A549 (cell line): ENCODE data around the gene IMPA2. TPM values are rescaled to one million over a fixed set of nuclear protein-coding genes. Genes with fewer than 3 reads are reported as not detected.

Experiments used
- ATAC-seq, 2 experiments: fragments of 200-7000 bp in 1 of 2; fragments of >200 bp in 1 of 2; cut with Nextera tagmentation in 1 of 2; cut with Tn5 transposase in 1 of 2; 3 replicates each; pipeline versions ENCODE4 v1.8.0 to v1.9.1; 2018 to 2020; ENCODE audit warnings: mild to moderate bottlenecking in 1 of 2, moderate library complexity in 1 of 2
- CTCF ChIA-PET: fragments of 300-600 bp; sonication (Branson Sonifier 250); formaldehyde crosslinking; extraction: SDS; loops from one replicate; lab custom pipeline; 2021; ENCODE audit warnings: antibody characterized with exemption, inconsistent platforms; lab: Yijun Ruan, JAX
- POLR2A ChIA-PET: fragments of 350-600 bp; formaldehyde crosslinking; extraction: SDS; loops from one replicate; lab custom pipeline; 2021; ENCODE audit warnings: antibody characterized with exemption, inconsistent platforms; lab: Yijun Ruan, JAX
- DNase-seq, 2 experiments: peaks; one replicate each; pipeline versions ENCODE4 v3.0.0 to v3.0.0-alpha.2; 2011 to 2016; ENCODE audit warnings: low read depth in 1 of 2, low spot score in 1 of 2
- FAIRE-seq: peaks from 2 replicates; lab custom pipeline; 2011; peaks lifted over from hg19 to GRCh38; lab: Jason Lieb, UNC
- H3K27ac ChIP-seq, 2 experiments: fragments of >200 bp; sonication (Bioruptor Twin); formaldehyde crosslinking; 3 replicates each; pipeline ENCODE4 v1.5.1; 2016 to 2017
- H3K4me1 ChIP-seq: fragments of >200 bp; sonication (Bioruptor Twin); formaldehyde crosslinking; 3 replicates; pipeline ENCODE4 v1.6.1; 2016
- H3K4me2 ChIP-seq: fragments of >200 bp; sonication (Bioruptor Twin); formaldehyde crosslinking; 3 replicates; pipeline ENCODE4 v1.6.1; 2016
- H3K4me3 ChIP-seq: fragments of >200 bp; sonication (Bioruptor Twin); formaldehyde crosslinking; 3 replicates; pipeline ENCODE4 v1.5.1; 2016
- H3K9me3 ChIP-seq: fragments of >200 bp; sonication (Bioruptor Twin); formaldehyde crosslinking; 3 replicates; pipeline ENCODE4 v1.6.1; 2016
- BHLHE40 ChIP-seq: IDR thresholded peaks from 2 replicates; pipeline ENCODE4 v1.6.1; 2012; ENCODE audit warnings: low read depth, low read length, inconsistent platforms
- EHMT2 ChIP-seq: fragments of 200-600 bp; sonication (generic); IDR thresholded peaks from 2 replicates; pipeline ENCODE4 v1.6.1; 2016; ENCODE audit warnings: antibody characterized with exemption, low read depth, mild to moderate bottlenecking, moderate library complexity
- EP300 ChIP-seq, 2 experiments: fragments of >200 bp; sonication (Bioruptor Twin); formaldehyde crosslinking; IDR thresholded peaks; 2 replicates in 1 of 2; 3 replicates in 1 of 2; pipeline ENCODE4 v1.6.1; 2016 to 2017
- ESRRA ChIP-seq: fragments of 150-350 bp; IDR thresholded peaks from 2 replicates; pipeline ENCODE4 v1.6.1; 2014; ENCODE audit warnings: mild to moderate bottlenecking, low read length, borderline replicate concordance
- HOXB13 ChIP-seq: fragments of 250-450 bp; sonication (Bioruptor Pico); IDR thresholded peaks from 2 replicates; pipeline ENCODE4 v1.5.0; 2020; ENCODE audit warnings: low read depth, mild to moderate bottlenecking, moderate library complexity
- JUN ChIP-seq, 2 experiments: fragments of >200 bp; sonication (Bioruptor Twin); formaldehyde crosslinking; IDR thresholded peaks; 2 replicates in 1 of 2; 3 replicates in 1 of 2; pipeline ENCODE4 v1.6.1; 2016 to 2017
- KDM5A ChIP-seq: fragments of 200-600 bp; sonication (generic); IDR thresholded peaks from 2 replicates; pipeline ENCODE4 v1.6.1; 2016; ENCODE audit warnings: antibody characterized with exemption, mild to moderate bottlenecking
- MYC ChIP-seq: IDR thresholded peaks from 2 replicates; pipeline ENCODE4 v1.6.1; 2012; ENCODE audit warnings: mild to moderate bottlenecking, inconsistent platforms, low read length, improper control_type of control experiment, borderline replicate concordance
- NFE2L2 ChIP-seq: fragments of 150-350 bp; conservative IDR thresholded peaks from 2 replicates; pipeline ENCODE4 v1.6.1; 2014; ENCODE audit warnings: low read length
- NR3C1 ChIP-seq: fragments of >200 bp; sonication (Bioruptor Twin); formaldehyde crosslinking; IDR thresholded peaks from 3 replicates; pipeline ENCODE4 v1.6.1; 2017
- PHF8 ChIP-seq: fragments of 200-600 bp; sonication (generic); IDR thresholded peaks from 2 replicates; pipeline ENCODE4 v1.6.1; 2016; ENCODE audit warnings: low read depth, mild to moderate bottlenecking, antibody characterized with exemption, moderate library complexity, borderline replicate concordance
- POLR2A ChIP-seq: IDR thresholded peaks from 2 replicates; pipeline ENCODE4 v1.6.1; 2012; ENCODE audit warnings: mild to moderate bottlenecking, low read length
- RCOR1 ChIP-seq: fragments of 150-350 bp; IDR thresholded peaks from 2 replicates; pipeline ENCODE4 v1.6.1; 2014; ENCODE audit warnings: antibody characterized with exemption, low read length, low read depth
- RFX5 ChIP-seq: fragments of 450-650 bp; IDR thresholded peaks from 2 replicates; pipeline ENCODE4 v1.7.1; 2014; ENCODE audit warnings: antibody characterized with exemption, mild to moderate bottlenecking, moderate library complexity
- SMC3 ChIP-seq: fragments of >200 bp; sonication (Bioruptor Twin); formaldehyde crosslinking; IDR thresholded peaks from 3 replicates; pipeline ENCODE4 v1.6.1; 2018; ENCODE audit warnings: inconsistent platforms
- TFCP2L1 ChIP-seq: fragments of 250-450 bp; sonication (Bioruptor Pico); IDR thresholded peaks from 2 replicates; pipeline ENCODE4 v1.5.0; 2021; ENCODE audit warnings: mild to moderate bottlenecking
- ZNF302 ChIP-seq: fragments of 250-450 bp; sonication (Bioruptor Pico); IDR thresholded peaks from 2 replicates; pipeline ENCODE4 v1.9.0; 2021; ENCODE audit warnings: inconsistent platforms, mild to moderate bottlenecking, moderate library complexity
- WGBS: methylation state at CpG from one replicate; pipeline ENCODE4 v1.1.6; 2017; ENCODE audit errors: missing lambda C conversion rate; 5-methylcytosine and 5-hydroxymethylcytosine counted together
- polyA plus RNA-seq, 4 experiments: library from polyadenylated mRNA; depleted of rRNA in 3 of 4; stranded (reverse); fragments of >200 nt; fragmentation: RNase III in 1 of 4; extraction: RNeasy Plus Mini Kit Qiagen cat#74134 plus additional on column Dnase treatment in 1 of 4; gene quantifications; 2 replicates in 3 of 4; 3 replicates in 1 of 4; pipeline ENCODE4 v1.2.3, GENCODE V29; 2011 to 2017
- TF ChIP-seq, protein P1 (sequence below): fragments of 250-450 bp; sonication (Bioruptor Pico); IDR thresholded peaks from 2 replicates; pipeline ENCODE4 v1.5.0; 2021; ENCODE audit warnings: mild to moderate bottlenecking, moderate library complexity, borderline replicate concordance
- TF ChIP-seq, protein P2 (sequence below): fragments of 200-600 bp; sonication (generic); IDR thresholded peaks from 2 replicates; pipeline ENCODE4 v1.6.1; 2016; ENCODE audit warnings: antibody characterized with exemption, mild to moderate bottlenecking, moderate library complexity
- TF ChIP-seq, protein P3 (sequence below): IDR thresholded peaks from 2 replicates; pipeline ENCODE4 v1.6.1; 2012; ENCODE audit warnings: low read depth, borderline replicate concordance
- TF ChIP-seq, protein P4 (sequence below): fragments of >200 bp; sonication (Bioruptor Twin); formaldehyde crosslinking; IDR thresholded peaks from 3 replicates; pipeline ENCODE4 v1.6.1; 2016
- TF ChIP-seq, protein P5 (sequence below): IDR thresholded peaks from 2 replicates; pipeline ENCODE4 v1.6.1; 2012

The IMPA2 gene
- polyA plus RNA-seq, 2 of the 4 experiments (the other 2 are of a cell fraction): 35.1 to 65.3 TPM

DNA sequence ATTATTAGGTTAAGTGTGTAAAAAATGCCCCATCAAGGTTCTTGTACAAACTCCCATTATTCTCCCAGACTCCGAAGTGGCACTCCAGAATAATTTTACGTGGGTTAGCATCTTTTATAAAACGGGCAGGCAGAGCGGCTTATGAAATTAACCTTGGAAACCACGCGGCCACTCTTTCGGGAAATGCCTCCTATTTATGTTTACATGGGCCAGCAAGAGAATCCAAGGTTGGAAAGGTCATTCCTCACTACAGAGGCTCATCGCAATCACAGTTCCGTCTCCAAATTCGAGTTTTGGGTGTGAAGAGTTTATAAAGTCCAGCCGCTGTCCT, 1.2 kb upstream of the IMPA2 start:
- POLR2A ChIA-PET: interaction anchor here (0.6 to 3.4 kb wide), 9 partner anchors 13 to 252 kb away, joined by 3 to 50 read pairs (median 5); no protein-coding TSS in a partner anchor
- no peaks in the 10 kb centered on the region for H3K9me3 ChIP-seq
- peak overlapping the region; percentile 97 for H3K27ac ChIP-seq
- FAIRE-seq: no peak
- H3K4me2 ChIP-seq: peak overlapping the region; percentile 91
- ATAC-seq: no peak
- 3% methylated on average over 10 of the region's 11 CpGs for WGBS
- TF ChIP-seq ZNF302 (CRISPR knock-in tag) (no peak), TFCP2L1 (CRISPR knock-in tag) (no peak), RCOR1 (no peak), SMC3 (no peak), RFX5 (no peak), NR3C1 (no peak), BHLHE40 (no peak), KDM5A (no peak), EP300 (IDR thresholded peaks at IDR 0.05) (no peak)
- TF ChIP-seq, protein P1, sequence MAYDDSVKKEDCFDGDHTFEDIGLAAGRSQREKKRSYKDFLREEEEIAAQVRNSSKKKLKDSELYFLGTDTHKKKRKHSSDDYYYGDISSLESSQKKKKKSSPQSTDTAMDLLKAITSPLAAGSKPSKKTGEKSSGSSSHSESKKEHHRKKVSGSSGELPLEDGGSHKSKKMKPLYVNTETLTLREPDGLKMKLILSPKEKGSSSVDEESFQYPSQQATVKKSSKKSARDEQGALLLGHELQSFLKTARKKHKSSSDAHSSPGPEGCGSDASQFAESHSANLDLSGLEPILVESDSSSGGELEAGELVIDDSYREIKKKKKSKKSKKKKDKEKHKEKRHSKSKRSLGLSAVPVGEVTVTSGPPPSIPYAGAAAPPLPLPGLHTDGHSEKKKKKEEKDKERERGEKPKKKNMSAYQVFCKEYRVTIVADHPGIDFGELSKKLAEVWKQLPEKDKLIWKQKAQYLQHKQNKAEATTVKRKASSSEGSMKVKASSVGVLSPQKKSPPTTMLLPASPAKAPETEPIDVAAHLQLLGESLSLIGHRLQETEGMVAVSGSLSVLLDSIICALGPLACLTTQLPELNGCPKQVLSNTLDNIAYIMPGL (CRISPR knock-in tag): no peak
- TF ChIP-seq, all 56 proteins: peak for 0
- H3K4me3 ChIP-seq: peak overlapping the region; percentile 55
- CTCF ChIA-PET: interaction anchor here (0.6 to 6.3 kb wide), 9 partner anchors 16 to 66 kb away, joined by 3 to 51 read pairs (median 3); no protein-coding TSS in a partner anchor
- peaks cover 33% of the 10 kb centered on the region for H3K4me1 ChIP-seq
- DNase-seq: peak in 1 of 2 experiments; percentile 20

DNA sequence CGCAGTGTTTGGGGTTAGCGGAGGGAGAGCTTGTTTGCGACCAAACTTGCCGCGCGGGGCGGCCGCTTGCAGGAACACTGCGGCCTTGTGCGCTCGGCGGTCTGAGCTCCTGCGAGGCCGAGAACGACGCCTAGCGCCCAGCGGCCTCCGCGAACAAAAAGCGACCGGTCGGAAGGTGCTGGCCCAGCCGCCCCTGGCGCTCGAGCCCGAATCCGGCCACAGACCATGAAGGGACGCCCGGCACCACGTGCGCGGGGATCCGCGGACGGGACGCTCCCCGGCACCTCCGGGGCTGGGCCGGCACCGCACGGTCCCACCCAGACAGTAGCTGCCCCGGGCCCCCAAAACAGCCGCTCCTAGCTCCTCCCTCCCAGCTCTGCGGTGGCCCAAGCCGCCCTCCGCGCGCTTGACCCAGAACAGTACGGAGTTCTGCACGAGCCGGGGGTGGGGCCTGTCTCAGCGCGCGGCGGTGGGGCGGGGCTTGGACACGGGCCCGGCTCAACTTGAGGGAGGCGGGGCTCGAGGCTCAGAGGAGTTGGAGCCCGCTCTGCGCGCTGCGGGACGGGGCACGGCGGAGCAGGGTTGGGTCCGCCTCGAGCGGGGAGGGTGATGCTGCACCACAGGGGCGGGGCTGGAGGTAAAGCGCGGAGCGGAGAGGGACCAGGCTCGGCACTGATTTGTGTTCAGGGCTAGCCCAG, 664 bp upstream of the IMPA2 start:
- ChIA-PET CTCF (interaction anchor here (0.6 to 6.3 kb wide), 10 partner anchors 15 to 248 kb away, joined by 3 to 51 read pairs (median 4); no protein-coding TSS in a partner anchor), POLR2A (interaction anchor here (0.6 to 3.4 kb wide), 11 partner anchors 13 to 253 kb away, joined by 3 to 50 read pairs (median 5); no protein-coding TSS in a partner anchor)
- FAIRE-seq (no peak), ATAC-seq (peak; percentile 87 to 95), DNase-seq (peak; percentile 87 to 98)
- H3K4me3 ChIP-seq: peak overlapping the region; percentile 55
- TF ChIP-seq EHMT2: no peak
- no peak for TF ChIP-seq ESRRA
- peak; percentile 15; the same call in 1 of the 3 replicates for TF ChIP-seq SMC3
- TF ChIP-seq, protein P1 (CRISPR knock-in tag): peak; percentile 28; the same call in 1 of the 2 replicates
- peak; percentile 67 for TF ChIP-seq POLR2A
- peak; percentile 90 for TF ChIP-seq TFCP2L1 (CRISPR knock-in tag)
- no peak for TF ChIP-seq NFE2L2
- TF ChIP-seq, protein P2, sequence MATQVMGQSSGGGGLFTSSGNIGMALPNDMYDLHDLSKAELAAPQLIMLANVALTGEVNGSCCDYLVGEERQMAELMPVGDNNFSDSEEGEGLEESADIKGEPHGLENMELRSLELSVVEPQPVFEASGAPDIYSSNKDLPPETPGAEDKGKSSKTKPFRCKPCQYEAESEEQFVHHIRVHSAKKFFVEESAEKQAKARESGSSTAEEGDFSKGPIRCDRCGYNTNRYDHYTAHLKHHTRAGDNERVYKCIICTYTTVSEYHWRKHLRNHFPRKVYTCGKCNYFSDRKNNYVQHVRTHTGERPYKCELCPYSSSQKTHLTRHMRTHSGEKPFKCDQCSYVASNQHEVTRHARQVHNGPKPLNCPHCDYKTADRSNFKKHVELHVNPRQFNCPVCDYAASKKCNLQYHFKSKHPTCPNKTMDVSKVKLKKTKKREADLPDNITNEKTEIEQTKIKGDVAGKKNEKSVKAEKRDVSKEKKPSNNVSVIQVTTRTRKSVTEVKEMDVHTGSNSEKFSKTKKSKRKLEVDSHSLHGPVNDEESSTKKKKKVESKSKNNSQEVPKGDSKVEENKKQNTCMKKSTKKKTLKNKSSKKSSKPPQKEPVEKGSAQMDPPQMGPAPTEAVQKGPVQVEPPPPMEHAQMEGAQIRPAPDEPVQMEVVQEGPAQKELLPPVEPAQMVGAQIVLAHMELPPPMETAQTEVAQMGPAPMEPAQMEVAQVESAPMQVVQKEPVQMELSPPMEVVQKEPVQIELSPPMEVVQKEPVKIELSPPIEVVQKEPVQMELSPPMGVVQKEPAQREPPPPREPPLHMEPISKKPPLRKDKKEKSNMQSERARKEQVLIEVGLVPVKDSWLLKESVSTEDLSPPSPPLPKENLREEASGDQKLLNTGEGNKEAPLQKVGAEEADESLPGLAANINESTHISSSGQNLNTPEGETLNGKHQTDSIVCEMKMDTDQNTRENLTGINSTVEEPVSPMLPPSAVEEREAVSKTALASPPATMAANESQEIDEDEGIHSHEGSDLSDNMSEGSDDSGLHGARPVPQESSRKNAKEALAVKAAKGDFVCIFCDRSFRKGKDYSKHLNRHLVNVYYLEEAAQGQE: no peak
- TF ChIP-seq JUN (IDR thresholded peaks at IDR 0.05): peak; percentile 37 to 79; a peak in 4 of 5 replicates
- 0 out of 2 replicates have a peak, but pooled peaks have one; percentile 15 for TF ChIP-seq HOXB13 (CRISPR knock-in tag)
- TF ChIP-seq, protein P3, sequence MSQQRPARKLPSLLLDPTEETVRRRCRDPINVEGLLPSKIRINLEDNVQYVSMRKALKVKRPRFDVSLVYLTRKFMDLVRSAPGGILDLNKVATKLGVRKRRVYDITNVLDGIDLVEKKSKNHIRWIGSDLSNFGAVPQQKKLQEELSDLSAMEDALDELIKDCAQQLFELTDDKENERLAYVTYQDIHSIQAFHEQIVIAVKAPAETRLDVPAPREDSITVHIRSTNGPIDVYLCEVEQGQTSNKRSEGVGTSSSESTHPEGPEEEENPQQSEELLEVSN: peak; percentile 65
- TF ChIP-seq, protein P4, sequence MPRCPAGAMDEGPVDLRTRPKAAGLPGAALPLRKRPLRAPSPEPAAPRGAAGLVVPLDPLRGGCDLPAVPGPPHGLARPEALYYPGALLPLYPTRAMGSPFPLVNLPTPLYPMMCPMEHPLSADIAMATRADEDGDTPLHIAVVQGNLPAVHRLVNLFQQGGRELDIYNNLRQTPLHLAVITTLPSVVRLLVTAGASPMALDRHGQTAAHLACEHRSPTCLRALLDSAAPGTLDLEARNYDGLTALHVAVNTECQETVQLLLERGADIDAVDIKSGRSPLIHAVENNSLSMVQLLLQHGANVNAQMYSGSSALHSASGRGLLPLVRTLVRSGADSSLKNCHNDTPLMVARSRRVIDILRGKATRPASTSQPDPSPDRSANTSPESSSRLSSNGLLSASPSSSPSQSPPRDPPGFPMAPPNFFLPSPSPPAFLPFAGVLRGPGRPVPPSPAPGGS: peak; percentile 68; the same call in 2 of the 3 replicates
- TF ChIP-seq, protein P5, sequence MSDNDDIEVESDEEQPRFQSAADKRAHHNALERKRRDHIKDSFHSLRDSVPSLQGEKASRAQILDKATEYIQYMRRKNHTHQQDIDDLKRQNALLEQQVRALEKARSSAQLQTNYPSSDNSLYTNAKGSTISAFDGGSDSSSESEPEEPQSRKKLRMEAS: peak; percentile 91
- TF ChIP-seq MYC: peak; percentile 17; the same call in 1 of the 2 replicates
- peak; percentile 81; the same call in 1 of the 2 replicates for TF ChIP-seq PHF8
- peak overlapping the region; percentile 91 for H3K4me2 ChIP-seq
- H3K27ac ChIP-seq: peak overlapping the region; percentile 97
- H3K9me3 ChIP-seq: no peaks in the 10 kb centered on the region
- WGBS: 0% methylated on average over 2 of the region's 76 CpGs
- peaks cover 35% of the 10 kb centered on the region for H3K4me1 ChIP-seq
